ENCODE results near the gene NUDC. TPM values are rescaled to one million over a fixed set of nuclear protein-coding genes. Genes with fewer than 3 reads are reported as not detected.

NUDC gene
- total and polyA plus RNA-seq, 2 of the 13 experiments (the other 11 are each of a cell fraction or from before 2014, with no cell fraction given), result 34.7 to 104 TPM

DNA sequence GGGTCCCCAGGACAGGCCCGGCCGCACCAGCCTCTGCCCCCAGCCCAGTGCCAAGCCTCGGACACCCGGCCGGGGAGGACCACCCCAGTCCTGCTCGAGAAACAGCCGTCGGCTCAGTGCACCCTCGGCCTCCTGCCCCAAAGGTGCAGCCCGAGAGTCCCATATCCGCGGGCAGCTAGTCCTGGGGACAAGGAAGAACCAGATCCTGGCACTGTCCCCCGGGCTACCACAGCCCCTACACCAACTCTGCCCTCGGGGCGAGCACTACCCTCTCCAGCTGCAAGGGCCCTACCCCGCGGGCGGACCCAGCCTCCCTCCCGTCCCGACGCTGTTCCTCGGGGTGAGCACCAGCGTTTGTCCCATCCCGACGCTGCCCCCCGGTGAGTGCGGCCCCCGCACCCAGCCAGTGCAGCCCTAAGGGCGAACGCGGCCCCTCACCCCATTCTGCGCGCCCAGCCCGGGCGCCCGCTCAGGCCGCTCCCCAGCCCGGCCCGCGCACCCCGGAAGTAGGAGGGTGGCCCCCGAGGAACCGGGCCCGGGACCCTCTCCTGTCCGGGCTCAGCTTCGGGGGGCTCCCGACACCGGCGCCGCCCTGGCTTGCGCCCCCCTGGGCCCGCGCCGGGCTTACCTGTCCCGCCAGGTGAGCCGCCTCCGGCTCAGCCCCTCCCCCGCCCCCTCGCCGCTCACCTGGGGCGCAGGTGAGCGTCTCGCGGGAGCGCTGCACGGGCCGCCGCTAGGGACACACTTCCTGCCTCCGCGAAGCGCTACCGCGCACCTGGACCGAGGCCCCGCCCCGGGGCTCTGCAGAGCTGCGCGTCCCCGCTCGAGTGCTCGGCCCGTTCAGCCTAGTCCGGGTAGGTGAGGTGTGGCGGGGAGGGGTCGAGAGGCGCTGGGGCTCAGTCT is 38.4 kb downstream of the NUDC start, which contains the start of gene KDF1 (continued):
- TF ChIP-seq ZNF639 (CRISPR knock-in tag; conservative IDR thresholded peaks at IDR 0.05) (no peak), ZNF20 (CRISPR knock-in tag; IDR thresholded peaks at IDR 0.05) (peak; percentile 56; the same call in 1 of the 2 replicates), MTERF4 (CRISPR knock-in tag; IDR thresholded peaks at IDR 0.05) (0 out of 2 replicates have a peak, but pooled peaks have one; percentile 51), ZNF772 (CRISPR knock-in tag; IDR thresholded peaks at IDR 0.05) (peak; percentile 87), ZNF740 (CRISPR knock-in tag; IDR thresholded peaks at IDR 0.05) (no peak), ZFY (CRISPR knock-in tag; IDR thresholded peaks at IDR 0.05) (peak; percentile 55), KLF6 (CRISPR knock-in tag; IDR thresholded peaks at IDR 0.05) (no peak), GABPB1 (CRISPR knock-in tag; IDR thresholded peaks at IDR 0.05) (peak; percentile 79), HNF1B (CRISPR knock-in tag; IDR thresholded peaks at IDR 0.05) (peak; percentile 50; the same call in 1 of the 2 replicates), MEIS1 (CRISPR knock-in tag; IDR thresholded peaks at IDR 0.05; ENCODE audit: borderline replicate concordance) (no peak), ZBTB21 (CRISPR knock-in tag; IDR thresholded peaks at IDR 0.05) (no peak), TARDBP (CRISPR knock-in tag; IDR thresholded peaks at IDR 0.05) (no peak; the same call in 1 of the 2 replicates), ZFX (CRISPR knock-in tag; IDR thresholded peaks at IDR 0.05; ENCODE audit: low read depth) (peak; percentile 66), ZNF773 (CRISPR knock-in tag; IDR thresholded peaks at IDR 0.05; ENCODE audit: borderline replicate concordance) (no peak; the same call in 1 of the 2 replicates), SIN3A (IDR thresholded peaks at IDR 0.05; ENCODE audit: borderline replicate concordance, low read depth, low read length) (no peak), GTF3A (CRISPR knock-in tag; conservative IDR thresholded peaks at IDR 0.05) (no peak), SALL1 (CRISPR knock-in tag; IDR thresholded peaks at IDR 0.05) (peak; percentile 72), TMF1 (CRISPR knock-in tag; IDR thresholded peaks at IDR 0.05; ENCODE audit: low read depth) (no peak), ZNF788 (CRISPR knock-in tag; IDR thresholded peaks at IDR 0.05; ENCODE audit: borderline replicate concordance) (peak; percentile 45; the same call in 1 of the 2 replicates), ELK4 (CRISPR knock-in tag; IDR thresholded peaks at IDR 0.05; ENCODE audit: borderline replicate concordance) (no peak)
- TF ChIP-seq, protein P1, sequence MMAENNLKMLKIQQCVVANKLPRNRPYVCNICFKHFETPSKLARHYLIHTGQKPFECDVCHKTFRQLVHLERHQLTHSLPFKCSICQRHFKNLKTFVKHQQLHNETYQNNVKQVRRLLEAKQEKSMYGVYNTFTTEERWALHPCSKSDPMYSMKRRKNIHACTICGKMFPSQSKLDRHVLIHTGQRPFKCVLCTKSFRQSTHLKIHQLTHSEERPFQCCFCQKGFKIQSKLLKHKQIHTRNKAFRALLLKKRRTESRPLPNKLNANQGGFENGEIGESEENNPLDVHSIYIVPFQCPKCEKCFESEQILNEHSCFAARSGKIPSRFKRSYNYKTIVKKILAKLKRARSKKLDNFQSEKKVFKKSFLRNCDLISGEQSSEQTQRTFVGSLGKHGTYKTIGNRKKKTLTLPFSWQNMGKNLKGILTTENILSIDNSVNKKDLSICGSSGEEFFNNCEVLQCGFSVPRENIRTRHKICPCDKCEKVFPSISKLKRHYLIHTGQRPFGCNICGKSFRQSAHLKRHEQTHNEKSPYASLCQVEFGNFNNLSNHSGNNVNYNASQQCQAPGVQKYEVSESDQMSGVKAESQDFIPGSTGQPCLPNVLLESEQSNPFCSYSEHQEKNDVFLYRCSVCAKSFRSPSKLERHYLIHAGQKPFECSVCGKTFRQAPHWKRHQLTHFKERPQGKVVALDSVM (CRISPR knock-in tag; IDR thresholded peaks at IDR 0.05), result peak; percentile 17; the same call in 1 of the 2 replicates

Data from HepG2 (cell line).